ENCODE measurements around the gene TUBGCP5.
"Not testable (repeated sequence)": the region's sequence is repeated elsewhere in the genome, so short reads cannot be mapped to it uniquely, and the experiment has no call there.

The TUBGCP5 gene

DNA sequence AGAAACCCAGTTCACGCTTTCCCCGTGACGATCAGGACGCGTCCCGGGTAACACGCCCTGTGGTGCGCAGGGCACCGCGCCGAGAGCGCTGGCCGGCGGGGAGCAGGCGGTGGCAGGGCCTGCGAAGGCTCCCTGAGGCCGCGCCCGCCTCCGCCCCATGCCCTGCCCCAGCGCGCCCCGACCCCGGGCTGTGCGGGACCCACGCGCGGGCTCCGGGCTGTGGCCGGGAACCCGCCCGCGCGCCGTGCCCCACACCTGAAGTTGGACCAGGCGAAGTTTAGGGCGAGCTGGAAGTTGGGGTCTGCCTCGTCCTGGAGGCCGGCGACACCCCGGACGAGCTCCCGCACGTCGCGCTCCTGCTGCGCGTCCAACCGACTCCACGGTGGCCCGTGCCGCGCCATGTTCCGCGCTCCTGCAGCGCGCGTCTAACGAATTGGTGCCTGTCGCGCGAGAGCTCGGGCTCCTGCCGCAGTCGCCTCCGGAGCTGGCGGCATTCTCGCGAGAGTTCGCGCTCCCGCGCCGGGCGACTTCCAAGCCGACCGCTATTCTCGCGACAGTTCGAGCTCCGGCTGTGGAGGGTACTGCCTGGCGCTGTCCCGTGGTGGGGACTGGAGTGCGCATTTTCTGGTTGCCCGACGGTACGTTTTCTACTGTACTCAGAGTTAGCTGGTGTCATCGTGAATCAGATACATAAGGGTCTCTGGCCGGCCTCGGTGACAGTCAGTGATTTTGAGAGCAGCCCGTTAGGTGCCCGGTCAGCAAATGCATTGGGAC lies at the start of gene TUBGCP5:
Gene TUBGCP5, minus strand, starts transcription at position 427 of the 774 bp plus-strand sequence. Its CDS starts 26 bp downstream, at position 401.
- peak; percentile 96 for DNase-seq (ENCODE audit: low read depth)

DNA sequence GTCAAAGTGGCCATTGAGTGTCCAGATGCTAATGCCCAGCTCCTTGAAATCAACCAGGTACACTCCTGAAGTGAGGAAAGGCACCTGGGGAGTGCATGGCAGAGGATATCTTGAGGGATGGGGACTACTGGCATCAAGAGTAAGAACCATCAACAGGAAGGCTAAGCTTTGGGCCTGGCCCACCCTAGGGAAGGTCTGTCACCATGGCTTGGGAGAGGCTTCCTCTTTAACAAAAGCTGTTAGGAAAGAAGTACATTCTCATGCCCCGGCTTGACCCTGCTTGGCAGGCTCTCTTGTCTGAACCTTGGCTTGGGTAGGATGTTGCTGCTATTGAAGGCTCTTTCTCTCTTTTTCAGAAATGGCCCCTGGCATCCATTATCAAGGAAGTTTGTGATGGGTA lies 43.7 kb upstream of the TUBGCP5 start:
- DNase-seq (ENCODE audit: low read depth) = no peak

DNA sequence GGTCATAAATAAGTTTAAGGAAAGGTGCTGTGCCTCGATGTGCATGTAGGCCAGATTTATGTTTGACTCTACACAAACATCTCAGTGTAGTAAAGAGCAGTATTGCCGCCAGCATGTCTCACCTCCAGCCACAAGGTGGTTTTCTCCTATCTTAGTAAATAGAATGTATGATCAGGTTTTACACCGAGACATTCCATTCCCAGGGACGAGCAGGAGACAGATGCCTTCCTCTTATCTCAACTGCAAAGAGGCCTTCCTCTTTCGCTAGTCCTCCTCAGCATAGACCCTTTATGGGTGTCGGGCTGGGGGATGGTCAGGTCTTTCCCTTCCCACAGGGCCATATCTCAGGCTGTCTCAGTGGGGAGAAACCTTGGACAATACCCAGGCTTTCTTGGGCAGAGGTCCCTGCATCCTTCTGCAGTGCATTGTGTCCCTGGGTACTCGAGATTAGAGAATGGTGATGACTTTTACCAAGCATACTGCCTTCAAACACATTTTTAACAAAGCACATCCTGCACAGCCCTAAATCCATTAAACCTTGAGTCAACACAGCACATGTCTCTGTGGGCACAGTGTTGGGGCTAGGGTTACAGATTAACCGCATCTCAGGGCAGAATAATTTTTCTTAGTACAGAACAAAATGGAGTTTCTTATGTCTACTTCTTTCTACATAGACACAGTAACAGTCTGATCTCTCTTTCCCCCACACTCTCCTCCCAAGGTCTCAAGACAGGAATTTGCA lies 42.8 kb upstream of the TUBGCP5 start:
- not testable (repeated sequence) for DNase-seq (ENCODE audit: low read depth)

DNA sequence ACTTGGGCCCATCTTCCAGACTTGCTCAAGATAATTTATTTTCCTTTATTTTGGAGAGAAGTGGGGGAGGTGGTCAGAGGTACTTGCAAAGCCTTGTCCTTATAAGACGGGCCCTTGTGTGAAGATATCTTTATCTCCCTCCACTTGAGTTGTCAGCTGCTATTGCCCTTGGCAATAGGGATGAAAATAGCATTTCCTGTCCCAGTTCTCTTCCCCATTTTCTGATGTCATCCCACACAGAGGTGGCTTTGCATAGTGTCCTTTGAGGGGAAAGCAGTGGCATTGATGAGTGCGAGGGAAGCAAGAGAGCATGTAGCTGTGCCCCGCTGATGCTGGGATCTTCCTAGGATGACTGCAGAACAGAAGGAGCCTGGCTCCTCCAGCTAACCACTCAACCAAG lies 41.9 kb upstream of the TUBGCP5 start:
- DNase-seq (ENCODE audit: low read depth) = no peak

DNA sequence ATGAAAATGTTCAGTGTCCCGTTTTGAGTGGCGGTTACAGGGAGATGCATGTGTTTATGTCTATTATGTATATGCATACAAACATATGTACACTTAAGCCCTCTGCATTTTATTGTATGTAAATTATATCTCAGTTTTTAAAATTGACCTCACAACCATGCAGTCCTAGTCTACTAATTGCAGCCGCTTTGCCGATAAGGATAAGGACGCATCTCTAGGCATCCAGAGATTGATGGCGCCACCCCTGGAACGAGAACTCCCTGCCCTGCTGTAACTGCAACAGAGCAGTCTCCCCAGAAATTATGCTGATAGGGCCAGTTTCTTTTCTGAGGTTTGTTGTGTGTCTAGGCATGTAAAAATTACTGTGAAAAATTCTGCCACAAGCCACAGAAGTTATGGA lies 40.4 kb upstream of the TUBGCP5 start:
- no peak for DNase-seq (ENCODE audit: low read depth)

DNA sequence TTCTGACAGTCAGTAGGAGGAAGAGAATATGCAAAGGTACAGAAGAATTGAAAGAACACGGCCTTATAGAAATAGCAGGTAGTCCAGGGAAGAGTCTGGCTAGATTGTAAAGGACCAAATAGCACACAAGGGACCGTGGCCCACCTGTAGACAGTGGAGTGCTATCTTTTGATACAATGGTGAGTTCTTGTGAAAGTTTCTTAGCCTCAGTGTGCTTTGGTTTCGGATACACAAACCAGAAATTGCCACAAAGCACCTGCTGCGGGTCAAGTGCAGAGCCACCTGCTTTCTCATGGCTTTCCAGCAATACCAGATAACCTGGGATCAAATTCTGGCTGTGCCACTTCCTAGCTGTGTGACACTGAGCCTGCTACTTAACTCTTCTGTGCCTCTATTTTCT lies 36.6 kb upstream of the TUBGCP5 start:
- no peak for DNase-seq (ENCODE audit: low read depth)

DNA sequence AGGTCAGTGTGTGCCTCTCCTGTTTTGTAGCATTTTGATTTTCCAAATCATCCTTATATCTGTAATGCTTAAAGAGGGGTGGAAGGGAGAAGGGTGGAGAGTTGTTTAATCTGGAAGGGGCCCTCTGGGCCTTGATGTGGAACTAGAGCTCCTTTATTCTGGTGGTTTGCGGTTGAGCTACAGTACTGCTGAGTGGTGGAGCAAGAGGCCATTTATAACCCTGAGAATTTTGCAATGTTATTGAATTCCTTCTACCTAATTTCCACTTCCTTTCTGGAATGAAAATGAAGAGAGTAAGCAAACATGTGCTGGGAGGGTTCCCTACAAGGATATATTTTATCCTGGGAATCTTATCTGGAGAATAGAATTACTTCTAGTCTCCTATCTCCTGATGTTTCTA lies 35.3 kb upstream of the TUBGCP5 start:
- no peak for DNase-seq (ENCODE audit: low read depth)

DNA sequence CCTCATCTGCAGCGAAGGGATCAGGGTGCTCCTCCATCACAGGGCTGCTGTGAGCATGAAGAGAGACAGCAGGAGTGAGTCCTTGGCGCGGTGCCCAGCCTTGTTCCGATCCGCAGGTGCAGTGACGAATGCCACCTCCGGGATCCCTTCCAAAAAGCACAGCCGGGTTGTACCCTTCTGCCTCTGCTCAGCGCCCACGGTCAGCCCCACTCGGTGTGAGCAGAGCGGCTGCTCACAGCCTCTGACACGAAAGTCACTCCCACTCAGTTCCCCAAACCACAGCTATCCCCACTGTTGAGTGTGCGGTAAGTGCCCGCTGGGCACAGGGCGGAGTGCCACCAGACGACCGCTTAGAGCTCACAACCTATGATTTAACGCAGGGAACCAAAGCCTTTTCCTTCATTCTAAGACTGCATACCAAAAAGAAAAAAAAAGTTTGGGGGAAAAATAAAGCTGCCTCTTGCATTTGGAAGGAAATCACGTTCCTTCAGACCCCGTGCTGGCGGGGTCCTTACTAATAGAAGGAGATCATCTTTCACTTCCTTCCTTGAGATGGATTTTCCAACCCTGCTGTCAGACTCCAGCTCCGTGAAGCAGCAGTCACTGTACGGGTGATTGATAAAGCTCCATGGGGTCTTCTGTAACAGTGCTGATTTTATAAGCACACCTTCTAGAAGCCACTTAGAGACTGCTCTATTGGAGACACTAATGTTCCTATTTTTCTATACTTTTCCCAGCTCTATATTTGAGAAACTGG lies 34.7 kb upstream of the TUBGCP5 start:
- no peak for DNase-seq (ENCODE audit: low read depth)

DNA sequence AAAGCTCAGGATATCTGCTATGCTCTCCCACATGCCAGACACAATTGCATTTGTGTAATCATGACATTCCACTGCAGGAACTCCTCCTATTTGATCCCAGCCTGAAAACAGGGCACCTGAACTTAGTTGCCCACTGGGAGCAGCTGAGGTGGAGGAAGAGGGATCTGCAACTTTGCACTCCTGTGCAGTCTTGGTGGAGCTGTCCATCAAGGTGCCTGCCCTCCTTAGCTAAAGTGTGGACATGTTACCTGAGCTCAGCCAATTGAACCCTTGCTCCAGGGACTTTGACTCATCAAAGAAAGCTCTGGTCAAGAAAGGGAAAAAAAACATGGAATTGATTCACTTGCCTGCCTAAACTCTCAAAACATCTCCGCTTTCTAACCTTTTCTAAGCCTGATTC lies 33.3 kb upstream of the TUBGCP5 start:
- DNase-seq (ENCODE audit: low read depth) = no peak

DNA sequence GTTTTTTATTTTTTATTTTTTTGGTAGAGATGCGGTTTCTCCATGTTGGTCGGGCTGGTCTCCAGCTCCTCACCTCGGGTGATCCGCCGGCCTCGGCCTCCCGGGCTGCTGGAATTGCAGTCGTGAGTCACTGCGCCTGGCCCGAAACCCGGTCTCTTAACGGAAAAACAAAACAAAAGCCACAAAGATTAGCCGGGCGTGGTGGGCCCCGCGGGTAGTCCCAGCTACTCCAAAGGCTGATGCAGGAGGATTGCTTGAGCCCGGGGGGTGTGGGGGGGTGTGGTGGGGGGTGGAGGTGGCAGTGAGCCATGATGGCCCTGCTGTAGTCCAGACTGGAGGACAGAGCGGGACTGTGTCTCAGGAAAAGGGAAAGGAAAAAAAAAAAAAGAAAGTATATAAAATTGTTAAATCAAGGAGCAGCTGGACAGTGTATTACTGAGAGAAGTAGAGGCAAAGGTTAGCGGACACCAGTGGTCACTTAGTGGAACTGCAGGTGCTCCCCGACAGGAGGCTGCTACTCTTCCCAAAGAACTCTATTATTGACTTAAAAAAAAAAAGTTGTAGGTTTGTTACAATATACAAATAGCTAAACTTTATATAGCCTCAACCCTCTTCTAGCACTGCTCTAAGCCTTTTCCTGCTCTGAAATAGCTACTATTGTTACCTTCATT lies 30.3 kb upstream of the TUBGCP5 start:
- DNase-seq (ENCODE audit: low read depth) = no peak

DNA sequence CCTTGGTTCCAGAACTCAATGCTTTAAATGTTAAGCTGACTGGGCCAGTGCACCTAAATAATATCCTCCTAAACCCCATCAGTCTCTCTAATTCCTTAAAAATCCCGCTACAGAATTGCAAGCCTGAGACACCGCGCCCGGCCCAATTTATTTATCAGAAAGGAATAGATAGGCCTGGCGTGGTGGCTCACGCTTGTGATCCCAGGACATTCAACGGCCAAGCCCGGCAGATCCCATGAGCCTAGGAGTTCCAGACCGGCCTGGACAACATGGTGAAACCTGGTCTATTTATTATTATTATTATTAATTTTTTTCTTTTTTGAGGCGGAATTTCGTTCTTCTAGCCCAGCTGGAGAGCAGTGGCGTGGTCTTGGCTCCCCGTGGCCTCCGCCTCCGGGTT lies 28.0 kb upstream of the TUBGCP5 start:
- no peak for DNase-seq (ENCODE audit: low read depth)

DNA sequence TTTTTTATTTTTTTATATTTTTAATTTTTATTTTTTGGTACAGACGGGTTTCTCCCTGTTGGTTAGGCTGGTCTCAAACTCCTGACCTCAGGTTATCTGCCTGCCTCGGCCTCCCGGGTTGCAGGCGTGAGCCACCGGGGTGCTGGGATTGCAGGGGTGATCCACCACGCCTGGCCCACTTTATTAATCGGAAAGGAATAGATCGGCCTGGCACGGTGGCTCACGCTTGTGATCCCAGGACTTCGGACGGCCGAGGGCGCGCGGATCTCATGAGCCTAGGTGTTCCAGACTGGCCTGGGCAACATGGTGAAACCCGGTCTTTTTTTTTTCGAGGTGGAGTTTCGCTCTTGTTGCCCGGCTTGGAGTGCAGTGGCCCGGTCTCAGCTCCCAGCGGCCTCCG lies 26.5 kb upstream of the TUBGCP5 start:
- DNase-seq (ENCODE audit: low read depth) = no peak

DNA sequence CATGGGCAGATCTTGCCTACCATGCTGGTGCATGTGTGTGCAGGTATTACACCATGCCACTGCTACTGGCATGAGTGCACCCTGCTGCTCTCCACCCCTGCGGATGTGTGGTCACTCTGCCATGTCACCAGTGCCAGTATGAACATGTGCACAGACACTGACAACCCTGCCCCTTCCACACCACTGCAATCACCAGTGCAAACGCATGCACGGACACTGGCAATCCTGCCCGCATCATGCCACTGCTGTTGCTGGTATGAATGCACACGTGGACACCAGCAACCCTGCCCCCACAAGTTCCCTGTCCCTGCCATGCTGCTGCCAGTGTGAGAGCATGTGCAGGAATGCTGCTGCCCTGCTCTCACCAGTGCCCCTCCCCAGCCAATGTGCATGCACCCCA lies 24.8 kb upstream of the TUBGCP5 start:
- no peak for DNase-seq (ENCODE audit: low read depth)

DNA sequence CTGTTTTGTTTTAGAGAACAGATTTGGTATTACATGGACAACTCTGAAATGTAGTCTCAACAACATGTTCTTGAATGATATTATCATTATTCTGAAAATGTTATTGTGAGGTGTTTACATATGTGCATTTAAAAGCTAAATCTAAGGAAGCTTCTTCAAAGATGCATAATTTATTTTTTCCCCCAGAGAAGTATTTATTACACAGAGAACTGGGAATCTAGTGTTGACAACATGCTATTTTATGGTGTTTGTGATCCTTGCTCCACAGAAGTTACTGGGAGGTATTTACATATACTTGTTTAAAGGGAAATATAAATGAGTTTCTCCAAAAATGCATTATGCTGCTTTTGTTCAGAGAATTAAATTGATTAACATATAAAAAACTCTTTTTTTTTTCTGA lies 18.3 kb upstream of the TUBGCP5 start:
- DNase-seq (ENCODE audit: low read depth) = no peak

DNA sequence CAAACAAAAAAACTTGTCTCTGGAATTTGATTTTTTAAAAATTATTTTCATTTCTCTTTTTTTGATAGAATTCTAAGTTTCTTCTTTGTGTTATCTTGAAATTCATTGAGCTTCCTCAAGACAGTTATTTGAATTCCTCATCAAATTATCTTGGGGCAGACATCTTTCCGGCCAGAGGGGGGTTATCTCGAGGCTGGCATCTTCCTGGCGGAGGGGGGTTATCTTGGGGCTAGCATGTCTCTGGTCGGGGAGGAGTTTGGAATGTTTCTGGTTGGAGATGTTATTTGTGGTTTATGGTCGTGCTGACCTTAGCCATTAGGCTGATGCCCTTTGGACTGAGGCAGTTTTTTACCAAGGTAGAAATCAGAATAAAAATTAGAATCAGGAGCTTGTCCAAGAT lies 15.9 kb upstream of the TUBGCP5 start:
- no peak for DNase-seq (ENCODE audit: low read depth)

DNA sequence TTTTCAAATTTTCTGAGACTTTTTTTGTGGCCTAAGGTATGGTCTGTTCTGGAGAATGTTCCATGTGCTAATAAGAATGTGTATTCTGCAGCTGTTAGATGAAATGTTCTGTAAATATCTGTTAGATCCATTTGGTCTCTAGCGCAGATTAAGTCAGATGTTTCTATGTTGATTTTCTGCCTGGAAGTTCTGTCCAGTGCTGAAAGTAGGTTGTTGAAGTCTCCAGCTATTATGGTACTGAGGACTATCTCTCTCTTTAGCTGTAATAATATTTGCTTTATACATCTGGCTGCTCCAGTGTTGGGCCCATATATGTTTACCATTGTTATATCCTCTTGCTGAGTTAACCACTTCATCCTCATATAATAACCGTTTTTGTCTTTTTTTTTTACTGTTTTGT lies 13.2 kb upstream of the TUBGCP5 start:
- no peak for DNase-seq (ENCODE audit: low read depth)

DNA sequence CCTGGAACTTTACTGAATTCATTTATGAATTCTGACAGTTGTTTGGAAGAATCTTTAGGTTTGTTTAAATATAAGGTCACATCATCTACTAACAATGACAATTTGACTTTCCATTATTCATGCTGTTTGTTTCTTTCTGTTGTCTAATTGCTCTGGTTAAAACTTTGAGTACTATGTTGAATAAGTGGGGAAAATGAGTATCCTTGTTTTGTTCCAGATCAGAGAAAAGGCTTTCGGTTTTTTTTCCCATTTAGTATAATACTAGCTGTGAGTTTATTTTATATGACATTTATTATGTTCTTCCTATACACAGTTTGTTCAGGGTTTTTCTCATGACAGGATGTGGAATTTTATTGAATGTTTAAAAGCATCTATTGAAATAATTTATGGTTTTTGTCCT lies 11.3 kb upstream of the TUBGCP5 start:
- no peak for DNase-seq (ENCODE audit: low read depth)

DNA sequence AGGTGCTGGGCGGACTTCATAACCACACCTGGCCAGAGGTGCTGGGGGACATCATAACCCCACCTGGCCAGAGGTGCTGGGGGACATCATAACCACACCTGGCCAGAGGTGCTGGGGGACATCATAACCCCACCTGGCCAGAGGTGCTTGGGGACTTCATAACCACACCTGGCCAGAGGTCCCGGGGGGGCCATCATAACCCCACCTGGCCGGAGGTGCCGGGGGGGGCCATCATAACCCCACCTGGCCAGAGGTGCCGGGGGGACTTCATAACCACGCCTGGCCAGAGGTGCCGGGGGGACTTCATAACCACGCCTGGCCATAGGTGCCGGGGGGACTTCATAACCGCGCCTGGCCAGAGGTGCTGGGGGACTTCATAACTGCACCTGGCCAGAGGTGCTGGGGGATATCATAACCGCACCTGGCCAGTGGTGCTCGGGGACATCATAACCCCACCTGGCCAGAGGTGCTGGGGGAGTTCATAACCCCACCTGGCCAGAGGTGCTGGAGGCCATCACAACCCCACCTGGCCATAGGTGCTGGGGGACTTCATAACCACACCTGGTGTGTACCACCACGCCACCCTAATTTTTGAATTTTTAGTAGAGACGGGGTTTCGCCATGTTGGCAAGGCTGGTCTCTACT lies 10.7 kb upstream of the TUBGCP5 start:
- DNase-seq (ENCODE audit: low read depth) = no peak

DNA sequence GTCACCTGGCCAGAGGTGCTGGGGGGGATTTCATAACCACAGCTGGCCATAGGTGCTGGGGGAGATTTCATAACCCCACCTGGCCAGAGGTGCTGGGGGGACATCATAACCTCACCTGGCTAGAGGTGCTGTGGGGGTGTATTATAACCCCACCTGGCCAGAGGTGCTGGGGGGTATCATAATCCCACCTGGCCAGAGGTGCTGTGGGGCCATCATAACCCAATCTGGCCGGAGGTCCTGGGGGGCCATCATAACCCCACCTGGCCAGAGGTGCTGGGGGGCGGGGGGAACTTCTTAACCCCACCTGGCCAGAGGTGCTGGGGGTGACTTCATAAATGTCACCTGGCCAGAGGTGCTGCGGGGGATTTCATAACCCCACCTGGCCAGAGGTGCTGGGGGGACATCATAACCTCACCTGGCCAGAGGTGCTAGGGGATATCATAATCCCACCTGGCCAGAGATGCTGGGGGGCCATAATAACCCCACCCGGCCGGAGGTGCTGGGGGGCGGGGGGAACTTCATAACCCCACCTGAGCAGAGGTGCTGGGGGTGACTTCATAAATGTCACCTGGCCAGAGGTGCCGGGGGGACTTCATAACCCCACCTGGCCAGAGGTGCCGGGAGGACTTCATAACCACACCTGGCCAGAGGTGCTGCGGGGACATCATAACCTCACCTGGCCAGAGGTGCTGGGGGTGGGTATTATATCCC lies 9.4 kb upstream of the TUBGCP5 start:
- DNase-seq (ENCODE audit: low read depth) = not testable (repeated sequence)

DNA sequence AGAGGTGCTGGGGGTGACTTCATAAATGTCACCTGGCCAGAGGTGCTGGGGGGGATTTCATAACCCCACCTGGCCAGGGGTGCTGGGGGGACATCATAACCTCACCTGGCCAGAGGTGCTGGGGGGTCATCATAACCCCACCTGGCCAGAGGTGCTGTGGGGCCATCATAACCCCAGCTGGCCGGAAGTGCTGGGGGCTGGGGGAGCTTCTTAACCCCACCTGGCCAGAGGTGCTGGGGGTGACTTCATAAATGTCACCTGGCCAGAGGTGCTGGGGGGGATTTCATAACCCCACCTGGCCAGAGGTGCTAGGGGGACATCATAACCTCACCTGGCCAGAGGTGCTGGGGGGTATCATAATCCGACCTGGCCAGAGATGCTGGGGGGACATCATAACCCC lies 4.6 kb upstream of the TUBGCP5 start:
- not testable (repeated sequence) for DNase-seq (ENCODE audit: low read depth)

DNA sequence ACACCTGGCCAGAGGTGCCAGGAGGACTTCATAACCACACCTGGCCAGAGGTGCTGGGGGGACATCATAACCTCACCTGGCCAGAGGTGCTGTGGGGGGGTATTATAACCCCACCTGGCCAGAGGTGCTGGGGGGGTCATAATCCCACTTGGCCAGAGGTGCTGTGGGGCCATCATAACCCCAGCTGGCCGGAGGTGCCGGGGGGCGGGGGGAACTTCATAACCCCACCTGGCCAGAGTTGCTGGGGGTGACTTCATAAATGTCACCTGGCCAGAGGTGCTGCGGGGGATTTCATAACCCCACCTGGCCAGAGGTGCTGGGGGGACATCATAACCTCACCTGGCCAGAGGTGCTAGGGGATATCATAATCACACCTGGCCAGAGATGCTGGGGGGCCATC lies 4.2 kb upstream of the TUBGCP5 start:
- DNase-seq (ENCODE audit: low read depth) = not testable (repeated sequence)
